Measurements from ENCODE around the gene RNF103.

DNA sequence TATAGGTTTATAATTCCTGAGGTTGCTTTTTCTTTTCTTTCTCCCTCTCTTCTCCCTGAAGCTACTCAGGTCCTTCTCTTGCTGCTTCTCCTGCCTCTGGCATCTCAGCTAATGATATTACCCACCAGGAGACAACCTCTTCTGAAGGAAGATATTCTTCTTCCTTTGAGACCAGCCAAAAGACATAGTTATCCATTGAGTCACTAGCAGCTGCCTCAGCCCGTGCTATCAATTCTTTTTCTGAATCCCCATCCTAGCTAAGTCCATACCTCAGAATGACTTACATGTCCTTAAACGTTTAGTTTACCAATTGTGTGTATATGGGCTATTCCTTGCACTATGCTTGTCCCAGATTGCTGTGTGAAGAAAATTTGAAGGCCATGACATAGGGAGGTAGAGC lies 25.0 kb upstream of the RNF103 start:
- no peak for TF ChIP-seq EZH2 (IDR thresholded peaks at IDR 0.05; ENCODE audit: low read depth)
- TF ChIP-seq, protein P1, sequence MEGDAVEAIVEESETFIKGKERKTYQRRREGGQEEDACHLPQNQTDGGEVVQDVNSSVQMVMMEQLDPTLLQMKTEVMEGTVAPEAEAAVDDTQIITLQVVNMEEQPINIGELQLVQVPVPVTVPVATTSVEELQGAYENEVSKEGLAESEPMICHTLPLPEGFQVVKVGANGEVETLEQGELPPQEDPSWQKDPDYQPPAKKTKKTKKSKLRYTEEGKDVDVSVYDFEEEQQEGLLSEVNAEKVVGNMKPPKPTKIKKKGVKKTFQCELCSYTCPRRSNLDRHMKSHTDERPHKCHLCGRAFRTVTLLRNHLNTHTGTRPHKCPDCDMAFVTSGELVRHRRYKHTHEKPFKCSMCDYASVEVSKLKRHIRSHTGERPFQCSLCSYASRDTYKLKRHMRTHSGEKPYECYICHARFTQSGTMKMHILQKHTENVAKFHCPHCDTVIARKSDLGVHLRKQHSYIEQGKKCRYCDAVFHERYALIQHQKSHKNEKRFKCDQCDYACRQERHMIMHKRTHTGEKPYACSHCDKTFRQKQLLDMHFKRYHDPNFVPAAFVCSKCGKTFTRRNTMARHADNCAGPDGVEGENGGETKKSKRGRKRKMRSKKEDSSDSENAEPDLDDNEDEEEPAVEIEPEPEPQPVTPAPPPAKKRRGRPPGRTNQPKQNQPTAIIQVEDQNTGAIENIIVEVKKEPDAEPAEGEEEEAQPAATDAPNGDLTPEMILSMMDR (conservative IDR thresholded peaks at IDR 0.05): no peak

Data from PC-9 (cell line).